ENCODE results near the gene TOPBP1.

DNA sequence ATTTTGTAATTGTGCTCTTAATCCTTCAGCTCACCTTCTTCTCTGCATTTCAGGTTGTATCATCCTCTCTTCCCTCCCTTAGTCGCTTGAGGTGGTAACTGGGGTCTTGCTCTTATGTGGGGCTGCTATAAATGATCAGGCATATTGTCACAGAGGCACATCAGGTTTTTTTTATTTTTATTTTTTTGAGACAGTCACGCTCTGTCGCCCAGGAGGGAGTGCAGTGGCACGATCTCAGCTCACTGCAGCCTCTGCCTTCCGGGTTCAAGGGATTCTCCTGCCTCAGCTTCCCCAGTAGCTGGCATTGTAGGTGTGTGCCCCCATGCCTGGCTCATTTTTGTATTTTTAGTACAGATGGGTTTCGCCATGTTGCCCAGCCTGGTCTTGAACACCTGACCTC, 78.3 kb downstream of the TOPBP1 start:
- no peak for TF ChIP-seq CTCF (IDR thresholded peaks at IDR 0.05; ENCODE audit: low read depth, low read length)
- TF ChIP-seq EZH2phosphoT487 (IDR thresholded peaks at IDR 0.05; ENCODE audit: low read depth), result no peak
